Measurements from ENCODE around the gene DYNLRB1.
A peak's percentile ranks its signal among the peaks of the same experiment; 100 is the strongest.
"Not testable (repeated sequence)": the region's sequence is repeated elsewhere in the genome, so short reads cannot be mapped to it uniquely, and the experiment has no call there.

DYNLRB1 gene

DNA sequence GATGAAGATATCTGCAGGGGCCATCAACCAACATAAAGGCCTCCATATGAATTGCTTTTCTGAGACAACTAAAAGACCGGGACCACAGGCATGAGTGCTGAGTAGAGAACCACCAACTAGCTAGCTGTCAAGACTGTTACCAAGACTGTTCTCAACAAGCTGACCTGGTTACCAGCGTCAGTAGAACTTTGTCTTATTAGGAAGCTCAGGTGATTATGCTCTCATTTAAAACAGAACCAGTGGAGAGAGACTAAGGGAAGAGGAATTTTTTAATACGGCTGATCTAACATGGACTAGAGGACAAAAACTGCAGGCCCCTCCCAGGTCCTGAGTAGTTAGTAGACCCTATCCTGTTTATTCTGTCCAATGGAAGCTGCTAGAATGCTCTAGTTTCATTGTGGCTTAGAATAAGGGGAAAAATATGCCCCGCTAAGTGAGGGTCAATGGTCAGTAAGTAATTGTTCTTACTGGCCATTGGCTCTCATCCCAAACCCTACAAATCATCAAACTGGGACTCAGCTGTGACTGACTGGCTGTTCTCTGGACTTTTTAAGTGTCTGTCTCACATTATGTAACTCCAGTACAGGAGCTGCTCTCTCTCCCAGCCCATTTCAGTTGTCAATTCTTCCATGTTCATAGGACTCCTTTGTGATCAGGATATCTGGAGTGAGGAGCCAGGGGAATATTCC lies 3.8 kb upstream of the DYNLRB1 start:
- no peak for DNase-seq

DNA sequence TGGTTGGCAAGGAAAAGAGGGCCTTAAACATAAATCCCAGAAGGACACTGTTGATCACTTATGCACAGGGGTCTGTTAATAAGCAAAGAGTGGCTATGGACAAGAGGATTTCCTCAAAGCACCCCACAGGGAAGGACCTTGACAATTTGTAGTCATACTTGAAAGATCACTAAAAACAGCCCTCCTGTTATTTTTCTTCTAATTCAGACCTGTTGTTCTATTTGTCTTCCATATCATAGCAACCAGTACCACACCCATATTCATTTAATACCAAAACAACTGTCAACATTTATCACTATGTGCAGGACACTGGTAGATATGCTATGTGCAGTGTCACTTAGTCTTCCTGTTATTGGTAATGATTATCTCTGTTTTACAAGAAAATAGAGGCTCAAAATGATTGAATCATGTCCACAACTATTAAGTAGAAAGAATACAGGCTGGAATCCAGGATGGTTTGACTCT lies 3.2 kb upstream of the DYNLRB1 start:
- no peak for DNase-seq

DNA sequence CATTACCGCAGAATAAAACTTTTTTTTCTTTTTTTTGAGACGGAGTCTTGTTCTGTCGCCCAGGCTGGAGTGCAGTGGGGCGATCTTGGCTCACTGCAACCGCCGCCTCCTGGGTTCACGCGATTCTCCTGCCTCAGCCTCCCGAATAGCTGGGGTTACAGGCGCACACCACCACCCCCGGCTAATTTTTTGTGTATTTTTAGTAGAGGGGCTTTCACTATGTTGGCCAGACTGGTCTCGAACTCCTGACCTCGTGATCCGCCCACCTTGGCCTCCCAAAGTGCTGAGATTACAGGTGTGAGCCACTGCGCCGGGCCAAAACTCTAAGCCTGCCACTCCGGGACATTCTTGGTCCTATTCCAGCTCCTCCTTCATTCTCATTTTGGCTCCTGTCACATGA lies 2.2 kb upstream of the DYNLRB1 start:
- DNase-seq = not testable (repeated sequence)

DNA sequence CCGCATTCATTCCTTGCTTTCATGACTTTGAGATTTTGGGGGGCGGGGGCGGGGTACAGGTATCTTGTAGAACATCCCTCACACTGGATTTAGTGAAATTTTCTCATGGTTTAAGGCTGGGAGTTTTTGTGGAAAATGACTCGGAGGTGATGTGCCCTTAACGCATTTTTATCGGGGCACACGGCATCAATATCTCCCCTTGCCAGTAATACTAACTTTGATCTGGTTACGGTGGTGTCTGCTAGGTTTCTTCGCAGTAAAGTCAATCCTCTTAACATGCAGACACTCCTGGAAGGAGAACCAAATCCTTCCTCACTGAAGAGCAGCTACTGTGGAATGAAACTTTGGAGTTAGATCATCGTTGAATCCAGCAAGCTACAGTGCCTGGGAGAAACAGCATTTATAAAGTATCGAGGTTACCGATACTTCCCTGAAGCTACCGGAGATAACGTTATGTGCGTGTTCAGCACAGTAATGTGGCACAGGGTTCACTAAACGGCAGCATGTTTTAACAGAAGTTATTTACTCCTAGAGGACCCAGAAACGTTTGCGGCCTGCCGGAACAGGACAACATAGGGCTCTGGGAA lies 1.2 kb upstream of the DYNLRB1 start:
- peak; percentile 80 to 83 for DNase-seq

DNA sequence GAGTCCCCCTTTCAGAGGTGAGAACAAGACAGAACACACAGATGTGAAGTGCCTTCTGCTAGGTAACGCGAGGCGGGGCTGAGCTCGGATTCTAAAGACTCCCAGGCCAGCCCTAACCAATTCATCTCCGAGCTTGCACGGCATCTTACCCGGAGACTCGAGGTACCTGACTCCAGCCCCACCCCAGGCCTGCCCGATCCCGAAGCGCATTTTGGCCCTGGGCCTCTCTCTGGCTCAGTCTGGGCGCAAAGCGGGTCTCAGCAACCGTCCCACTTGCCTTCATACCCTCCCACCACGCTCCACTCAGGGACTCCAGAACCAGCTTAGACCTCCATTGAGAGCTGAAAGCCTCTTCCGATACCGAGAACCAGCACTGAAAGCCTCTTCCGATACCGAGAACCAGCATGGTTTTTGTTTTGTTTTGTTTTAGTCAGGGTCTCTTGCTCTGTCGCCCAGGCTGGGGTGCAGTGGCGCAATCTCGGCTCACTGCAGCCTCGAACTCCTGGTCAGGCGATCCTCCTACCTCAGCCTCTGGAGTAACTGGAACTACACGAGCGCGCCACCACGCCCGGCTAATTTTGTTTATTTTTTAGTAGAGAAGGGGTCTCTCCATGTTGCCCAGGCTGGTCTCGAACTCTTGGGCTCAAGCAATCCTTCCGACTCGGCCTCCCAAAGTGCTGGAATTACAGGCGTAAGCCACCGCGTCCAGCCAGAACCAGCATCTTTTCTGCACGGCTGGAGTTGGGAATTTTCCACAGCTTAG lies 557 bp upstream of the DYNLRB1 start:
- peak; percentile 80 to 83 for DNase-seq

DNA sequence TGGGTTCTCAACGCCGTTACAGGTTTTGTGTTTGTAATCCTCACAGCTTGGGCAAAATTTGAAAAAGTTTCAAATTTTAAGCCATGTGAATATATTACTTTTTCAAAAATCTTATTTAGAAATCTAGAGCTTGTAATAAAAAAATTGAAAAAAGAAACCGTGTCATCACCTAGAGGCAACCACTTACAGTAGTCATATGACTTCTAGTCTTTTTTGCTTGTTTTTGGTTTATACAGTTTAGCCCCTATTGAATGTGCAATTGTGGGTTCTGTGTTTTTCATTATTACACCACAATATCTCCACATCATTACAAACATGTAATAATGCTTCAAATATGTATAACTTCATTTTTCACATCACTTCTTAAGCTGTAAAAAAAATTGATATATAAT lies 888 bp downstream of the DYNLRB1 start:
- peak in 1 of 2 experiments; percentile 37 for DNase-seq

DNA sequence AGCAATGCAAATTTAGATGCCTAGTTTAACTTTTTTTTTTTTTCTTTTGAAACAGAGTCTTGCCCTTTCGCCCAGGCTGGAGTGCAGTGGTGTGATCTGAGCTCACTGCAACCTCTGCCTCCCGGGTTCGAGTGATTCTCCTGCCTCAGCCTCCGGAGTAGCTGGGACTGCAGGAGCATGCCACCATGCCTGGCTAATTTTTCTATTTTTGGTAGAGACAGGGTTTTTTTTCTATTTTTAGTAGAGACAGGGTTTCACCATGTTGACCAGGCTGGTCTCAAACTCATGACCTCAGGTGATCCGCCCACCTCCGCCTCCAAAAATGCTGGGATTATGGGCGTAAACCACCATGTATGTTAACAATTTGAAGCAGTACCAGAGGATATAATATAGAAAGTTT lies 2.6 kb downstream of the DYNLRB1 start:
- DNase-seq = not testable (repeated sequence)

DNA sequence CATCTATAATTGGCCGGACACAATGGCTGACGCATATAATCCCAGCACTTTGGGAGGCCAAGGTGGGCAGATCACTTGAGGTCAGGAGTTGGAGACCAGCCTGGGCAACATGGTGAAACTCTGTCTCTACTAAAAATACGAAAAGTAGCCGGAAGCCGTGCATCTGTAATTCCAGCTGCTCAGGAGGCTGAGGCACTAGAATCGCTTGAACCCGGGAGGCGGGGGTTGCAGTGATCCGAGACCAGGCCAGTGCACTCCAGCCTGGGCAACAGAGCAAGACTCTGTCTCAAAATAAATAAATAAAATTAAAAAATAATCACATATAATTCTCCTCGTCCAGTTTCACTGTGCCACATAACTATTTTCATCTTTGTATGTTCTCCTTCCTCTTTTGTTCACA lies 3.6 kb downstream of the DYNLRB1 start:
- not testable (repeated sequence) for DNase-seq

DNA sequence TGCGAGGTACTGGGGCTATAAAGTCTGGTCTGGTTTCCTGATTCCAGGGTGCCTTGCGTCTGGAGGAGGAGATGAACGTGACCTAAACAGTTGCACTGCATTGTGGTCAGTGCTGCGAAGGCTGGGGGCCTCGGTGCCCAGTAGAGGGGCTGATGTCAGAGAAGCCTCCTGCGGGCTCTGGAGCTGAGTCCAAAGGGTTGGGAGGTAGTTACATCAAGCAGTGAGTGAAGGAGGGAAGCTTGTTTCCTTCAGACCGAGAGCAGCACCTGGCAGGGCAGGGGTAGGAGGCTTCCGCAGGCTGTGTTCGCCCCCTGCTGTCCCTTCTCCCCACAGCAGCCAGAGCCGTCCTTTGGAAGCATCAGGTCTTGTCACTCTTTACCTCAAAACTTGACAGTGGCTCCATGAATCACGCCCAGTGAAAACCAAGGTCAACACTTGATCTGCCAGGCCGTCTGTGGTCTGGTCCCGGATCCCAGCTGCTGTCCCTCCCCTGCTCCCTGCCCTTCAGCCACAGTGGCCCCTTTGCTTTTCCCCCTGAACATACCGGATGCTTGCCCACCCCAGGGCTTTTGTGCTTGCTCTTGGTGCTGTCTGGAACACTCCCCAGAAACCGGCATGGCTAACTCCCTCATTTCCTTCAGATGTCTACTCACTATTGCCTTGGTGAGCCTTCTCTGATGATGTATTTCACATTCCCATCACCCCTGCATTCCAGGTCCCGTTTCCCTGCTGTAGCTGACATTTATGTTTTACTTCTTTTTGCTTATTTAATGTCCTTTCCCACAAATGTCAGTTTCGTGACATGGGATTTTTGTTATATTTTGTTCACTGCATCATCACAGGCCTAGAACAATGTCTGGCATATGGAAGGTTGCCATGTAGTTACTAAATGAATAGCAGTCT lies 7.0 kb downstream of the DYNLRB1 start:
- DNase-seq = peak; percentile 64 to 71

DNA sequence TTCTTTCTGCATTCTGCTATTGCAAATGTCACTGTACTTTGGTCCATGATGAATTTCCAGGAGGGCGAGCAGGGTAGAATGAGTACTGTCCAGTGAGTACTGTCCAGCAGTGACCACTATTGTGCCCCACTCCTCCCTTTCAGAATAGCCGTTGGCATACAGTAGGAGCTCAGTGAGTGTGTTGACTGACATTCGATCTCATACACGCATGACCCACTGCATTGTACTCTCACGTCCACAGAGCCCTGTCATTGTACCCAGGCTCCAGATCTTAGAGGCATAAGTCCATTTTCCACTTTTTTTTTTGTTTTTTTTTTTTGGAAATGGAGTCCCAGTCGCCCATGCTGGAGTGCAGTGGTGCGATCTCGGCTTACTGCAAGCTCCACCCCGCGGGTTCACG lies 8.2 kb downstream of the DYNLRB1 start:
- DNase-seq = no peak

DNA sequence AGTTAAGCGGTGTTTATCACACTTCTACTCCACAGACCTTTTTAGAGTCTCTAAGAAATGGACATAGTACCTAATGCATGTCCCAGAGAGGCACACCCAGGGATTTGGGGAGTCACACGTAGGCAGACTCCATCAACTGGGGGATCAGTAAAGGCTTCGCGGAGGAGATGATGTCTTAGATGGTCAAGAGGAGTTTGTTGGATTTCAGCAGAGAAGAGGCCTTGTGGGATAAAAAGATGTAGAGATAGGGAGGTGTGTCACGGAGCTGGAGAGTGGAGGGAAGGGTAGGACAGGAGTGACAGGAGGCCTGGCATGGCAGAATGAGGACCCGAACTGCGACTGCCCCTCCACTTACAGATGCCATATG lies 9.1 kb downstream of the DYNLRB1 start:
- no peak for DNase-seq

DNA sequence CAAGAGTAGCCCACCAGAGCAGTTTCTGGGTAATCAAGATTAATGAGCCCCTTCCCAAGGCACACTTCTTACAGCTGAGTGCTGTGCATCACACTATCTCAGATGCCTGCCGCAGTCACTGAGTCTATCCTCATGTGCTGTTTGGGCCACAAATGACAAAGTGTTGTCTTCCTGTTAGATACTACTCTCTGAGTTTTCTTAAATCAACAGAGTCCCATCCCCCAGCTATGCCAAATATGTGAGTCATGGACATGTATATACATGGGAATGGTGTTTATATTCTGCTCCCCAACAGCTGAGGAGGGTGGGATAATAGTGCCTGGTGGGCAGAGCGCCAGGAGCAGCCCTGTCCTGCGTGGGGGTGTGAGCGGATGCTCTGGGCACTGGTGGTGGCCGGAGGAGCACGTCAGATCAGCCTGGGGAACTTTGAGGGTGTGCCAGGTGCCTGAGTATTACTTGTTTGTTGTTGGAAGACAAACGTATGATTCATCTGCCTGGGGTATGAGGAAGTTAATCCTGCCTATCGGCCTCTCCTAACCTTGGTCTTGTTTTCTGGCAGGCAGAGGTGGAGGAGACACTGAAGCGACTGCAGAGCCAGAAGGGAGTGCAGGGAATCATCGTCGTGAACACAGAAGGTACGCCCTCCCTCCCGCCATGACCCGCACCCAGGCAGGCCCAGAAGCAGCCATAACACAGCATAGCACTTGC lies 9.6 kb downstream of the DYNLRB1 start:
- DNase-seq = peak in 1 of 2 experiments; percentile 3

DNA sequence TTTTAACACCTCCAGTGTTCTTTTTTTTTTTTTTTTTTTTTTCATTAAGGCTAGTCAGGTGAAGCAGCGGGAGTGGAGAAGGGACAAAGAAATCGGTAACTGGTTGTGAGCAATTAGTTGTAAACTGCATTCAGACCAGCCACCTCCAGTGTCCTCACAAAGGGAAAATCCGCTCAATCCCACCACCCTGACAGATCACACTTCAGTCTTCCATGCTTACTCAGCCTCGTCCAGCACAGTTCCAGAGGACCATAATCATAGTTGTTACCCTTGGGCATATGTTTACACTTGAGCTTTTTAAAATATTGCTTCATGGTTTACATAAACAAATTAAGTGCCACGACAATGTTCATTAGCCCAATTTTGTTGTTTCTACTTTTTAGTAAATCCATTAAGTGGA lies 10.2 kb downstream of the DYNLRB1 start:
- no peak for DNase-seq

DNA sequence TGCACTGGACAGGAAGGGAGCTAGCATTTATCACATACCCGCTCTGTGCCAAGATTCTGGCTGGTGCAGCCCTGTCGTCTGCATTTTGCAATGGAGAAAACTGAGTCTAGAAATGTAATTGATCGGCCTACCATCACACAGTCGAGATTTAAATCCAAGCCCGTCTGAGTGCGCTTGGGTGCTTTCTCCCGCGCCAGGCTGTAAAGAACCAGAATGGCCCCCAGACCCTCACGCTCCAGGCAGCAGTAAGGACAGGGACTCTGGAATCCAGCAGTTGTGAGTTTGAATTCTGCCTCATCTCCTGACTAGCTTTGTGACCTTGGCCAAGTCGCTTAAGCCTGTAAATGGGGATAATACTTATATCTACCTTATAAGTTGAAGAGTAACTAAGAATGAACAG lies 10.8 kb downstream of the DYNLRB1 start:
- DNase-seq = no peak

DNA sequence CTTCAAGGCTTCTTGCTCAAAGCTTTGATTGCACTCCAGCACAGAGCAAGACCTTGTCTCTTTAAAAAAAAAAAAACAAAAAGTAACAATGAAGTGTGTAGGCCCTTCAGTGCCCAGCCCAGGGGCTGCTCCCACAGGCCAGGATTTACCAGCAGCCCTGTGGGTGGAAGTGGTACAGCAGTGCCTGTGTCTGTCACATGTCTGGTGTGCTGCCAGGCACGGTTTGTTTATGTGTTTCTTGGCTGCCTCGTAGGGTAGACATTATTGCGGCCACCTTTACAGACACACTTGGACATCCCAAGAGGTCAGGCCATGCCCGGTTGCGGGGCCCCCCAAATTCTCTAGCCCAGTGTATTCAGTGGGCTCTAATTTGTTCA lies 12.7 kb downstream of the DYNLRB1 start:
- no peak for DNase-seq

DNA sequence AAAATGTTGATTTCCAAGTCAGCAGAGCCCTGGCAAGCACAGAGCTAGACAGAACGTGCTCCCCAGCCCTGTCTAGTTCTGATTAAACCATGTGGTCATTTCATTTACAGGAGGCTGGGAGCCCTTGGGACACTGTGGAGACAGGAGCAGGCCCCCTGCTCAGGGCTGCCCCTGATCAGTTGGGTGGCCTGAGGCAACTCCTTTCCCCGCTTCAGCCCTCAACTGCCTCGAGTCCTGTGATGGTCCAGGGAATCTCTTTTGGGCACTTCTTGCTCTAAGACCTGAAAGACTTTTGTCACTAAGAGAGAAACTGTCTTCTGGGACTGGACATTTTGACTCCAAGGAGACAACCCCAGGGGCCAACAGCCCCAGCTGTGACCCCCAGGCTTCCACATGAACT lies 13.5 kb downstream of the DYNLRB1 start:
- no peak for DNase-seq

DNA sequence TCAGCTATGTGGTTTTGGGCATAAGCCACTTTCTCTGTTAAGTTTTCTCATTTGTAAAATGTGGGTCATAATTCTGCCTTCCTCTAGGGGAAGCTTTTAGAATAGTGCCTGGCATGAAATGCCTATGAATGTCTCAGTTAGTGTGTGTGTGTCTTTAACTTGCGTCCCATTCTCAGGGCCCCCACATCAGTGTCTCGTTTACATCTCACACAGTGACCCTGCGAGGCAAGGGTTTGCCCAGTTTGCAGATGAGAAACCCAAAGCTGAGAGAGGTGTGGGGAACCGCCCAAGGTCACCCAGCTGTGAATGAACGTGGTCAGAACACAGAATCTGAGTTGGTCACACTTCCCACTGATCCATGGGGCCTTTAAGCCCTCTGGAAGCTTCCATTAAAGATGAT lies 14.1 kb downstream of the DYNLRB1 start:
- no peak for DNase-seq

DNA sequence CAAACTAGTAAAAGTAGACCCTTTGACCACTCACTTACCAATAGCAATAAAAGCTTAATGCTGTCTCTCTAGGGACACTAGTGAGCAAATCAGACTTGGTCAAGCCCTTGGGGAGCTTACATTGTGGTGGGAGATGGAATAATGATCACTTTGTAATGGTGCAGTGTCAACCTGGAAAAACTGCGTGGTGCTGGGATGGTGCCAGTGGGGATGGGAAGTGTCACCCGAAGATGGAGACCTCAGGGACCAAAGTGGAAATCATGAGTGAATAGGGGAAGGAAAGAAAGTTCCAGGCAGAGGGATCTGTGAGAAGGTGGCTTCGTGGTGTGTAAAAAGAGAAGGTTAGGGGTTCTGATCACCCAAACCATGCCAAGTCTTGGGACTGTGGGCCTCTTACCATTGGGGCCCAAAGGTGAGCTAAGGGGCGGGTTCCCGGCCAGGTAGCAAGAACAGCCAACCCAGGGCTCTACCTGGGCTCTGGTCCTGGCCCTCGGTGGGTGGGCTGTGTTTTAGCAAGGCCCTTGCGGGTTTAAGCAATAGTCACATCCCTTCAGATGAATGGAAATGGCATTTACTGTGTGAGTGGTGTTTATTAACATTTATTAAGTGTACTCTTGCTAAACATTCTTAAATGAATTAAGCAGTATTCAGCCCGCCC lies 15.5 kb downstream of the DYNLRB1 start:
- no peak for DNase-seq

DNA sequence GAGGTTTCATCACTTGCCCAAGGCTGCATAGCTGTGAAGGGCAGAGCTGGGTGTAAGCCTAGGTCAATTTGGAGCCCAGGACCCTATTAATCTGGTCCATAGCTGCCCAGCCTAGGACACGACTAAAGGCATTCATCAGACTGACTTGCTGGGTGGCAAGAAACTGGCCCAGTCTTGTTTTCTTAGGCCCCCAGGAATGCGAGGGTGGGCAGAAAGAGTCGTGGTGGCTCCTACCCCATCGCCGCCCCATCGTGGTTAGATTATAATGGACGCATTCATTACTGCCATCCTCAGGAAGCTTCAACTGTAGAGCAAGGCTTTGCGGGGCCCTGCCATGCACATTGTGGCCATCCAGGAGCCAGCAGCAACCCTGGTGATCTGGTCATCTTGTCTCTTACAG lies 16.1 kb downstream of the DYNLRB1 start:
- DNase-seq = no peak

DNA sequence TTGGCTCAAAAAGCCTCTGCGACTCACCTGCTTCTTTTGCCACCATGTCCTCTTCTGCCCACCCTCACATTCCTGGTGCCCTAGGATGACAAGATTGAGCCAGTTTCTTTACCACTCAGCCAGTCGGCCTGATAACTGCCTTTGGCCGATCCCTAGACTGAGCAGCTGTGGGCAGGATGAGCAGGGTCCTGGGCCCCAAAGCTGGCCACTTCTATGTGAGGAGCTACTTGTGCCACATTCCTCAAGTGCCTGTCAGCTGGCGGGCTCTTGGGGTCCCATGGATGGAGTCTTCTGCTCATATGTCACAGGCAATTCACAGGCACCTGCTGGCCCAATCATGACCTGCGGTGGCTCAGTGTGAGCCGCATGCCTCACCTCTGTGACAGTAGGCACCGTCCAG lies 16.5 kb downstream of the DYNLRB1 start:
- no peak for DNase-seq

DNA sequence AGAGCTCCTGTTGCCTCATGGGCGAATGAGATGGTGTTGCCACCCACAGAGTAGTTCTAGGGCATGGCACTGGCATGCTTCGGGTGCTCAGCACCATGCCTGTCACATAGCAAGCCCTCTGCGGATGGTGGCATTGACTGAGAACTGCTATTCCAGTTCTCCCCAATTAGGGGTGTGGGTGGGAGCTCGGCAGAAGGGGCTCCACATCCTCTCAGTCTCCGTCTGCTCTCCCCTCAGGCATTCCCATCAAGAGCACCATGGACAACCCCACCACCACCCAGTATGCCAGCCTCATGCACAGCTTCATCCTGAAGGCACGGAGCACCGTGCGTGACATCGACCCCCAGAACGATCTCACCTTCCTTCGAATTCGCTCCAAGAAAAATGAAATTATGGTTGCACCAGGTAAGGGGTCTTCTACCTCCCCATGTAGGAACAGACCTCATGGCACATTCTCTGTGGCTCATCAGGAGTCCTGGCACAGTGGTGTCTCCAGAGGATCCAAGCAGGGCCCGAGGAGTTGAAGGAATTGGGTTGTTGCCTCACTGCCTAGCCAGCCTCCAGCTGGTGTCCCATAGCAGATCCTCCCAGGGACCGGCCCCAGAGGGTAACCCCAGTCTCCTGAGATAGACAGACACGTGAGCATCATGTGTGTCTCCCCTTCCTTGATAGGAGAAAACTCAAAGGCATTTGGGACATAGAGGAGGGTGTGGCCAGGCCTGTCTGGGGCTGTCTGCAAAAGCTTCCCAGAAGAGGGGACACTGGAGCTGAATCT lies 18.4 kb downstream of the DYNLRB1 start:
- DNase-seq = no peak

All from Kasumi-1 (cell line).